Measurements from ENCODE around the gene UBE2I. TPM values are rescaled to one million over a fixed set of nuclear protein-coding genes. Genes with fewer than 3 reads are reported as not detected.

The UBE2I gene
- total RNA-seq, 1 experiment from 2014 or later, result 198 TPM

- H3K9me3 ChIP-seq (ENCODE audit: control insufficient read depth, insufficient read depth, low read depth, low read length), result no peaks in the 10 kb centered on the region
- in situ Hi-C loops (cut with HindIII; ENCODE audit: low pct_unique_long_range_greater_than_20kb, low sequenced_read_pairs), result no loop called here
- DNase-seq (ENCODE audit: low read depth, low spot score) (no peak), ATAC-seq (peak; percentile 64)
- H3K27ac ChIP-seq (ENCODE audit: low read length), result no peak within 1 kb of the TSS
- CTCF ChIA-PET, result no interaction called here
- intact Hi-C loops (cut with micrococcal nuclease; ENCODE audit: unreplicated experiment), result no loop called here
- BruUV-seq (replicated peaks), result no TSS peak
- TF ChIP-seq POLR2AphosphoS5 (IDR thresholded peaks at IDR 0.05; ENCODE audit: low read depth, low read length) (0 out of 2 replicates have a peak, but pooled peaks have one; percentile 25), REST (IDR thresholded peaks at IDR 0.05; ENCODE audit: insufficient read depth in 1 of 2, low read depth in 2 of 2, low read length in 1 of 2) (no peak)
- POLR2A ChIA-PET, result no interaction called here
- H3K4me3 ChIP-seq (ENCODE audit: low read depth in 2 of 2, low read length in 2 of 2), result peak within 1 kb of the TSS; percentile 38 to 47
- no peaks in the 10 kb centered on the region for H3K36me3 ChIP-seq (ENCODE audit: control insufficient read depth, insufficient read depth, low read length)
- no peaks in the 10 kb centered on the region for H3K27me3 ChIP-seq (ENCODE audit: control insufficient read depth, insufficient read depth, low read length)
- peaks cover 17% of the 10 kb centered on the region for H3K4me1 ChIP-seq (ENCODE audit: control insufficient read depth, insufficient read depth, low read length)
Observed at GRCh38 chr16:1333149-1333812, 23.8 kb downstream of the UBE2I start, which contains the start of gene BAIAP3. BAIAP3 (plus strand) TSS chr16:1333645; CDS start chr16:1338550, 4,905 bp downstream.

GRCh38 chr16:1333854-1334700 is 24.6 kb downstream of the UBE2I start:
- no peak for ATAC-seq
- TF ChIP-seq CTCF (IDR thresholded peaks at IDR 0.05) (no peak), TCF7L2 (IDR thresholded peaks at IDR 0.05; ENCODE audit: low read depth, low read length) (no peak), SIN3A (IDR thresholded peaks at IDR 0.05; ENCODE audit: borderline replicate concordance, insufficient read depth, low read depth, low read length) (no peak), REST (IDR thresholded peaks at IDR 0.05; ENCODE audit: insufficient read depth in 1 of 2, low read depth in 2 of 2, low read length in 1 of 2) (no peak), POLR2AphosphoS5 (IDR thresholded peaks at IDR 0.05; ENCODE audit: low read depth, low read length) (no peak)

More at GRCh38 chr16:1333854-1334700, 24.6 kb downstream of the UBE2I start:
- intact Hi-C loops (cut with micrococcal nuclease; ENCODE audit: unreplicated experiment), result no loop called here
- H3K27ac ChIP-seq (ENCODE audit: low read length), result no peak overlapping the region
- ChIA-PET POLR2A (no interaction called here), CTCF (no interaction called here)
- no TSS peak for BruUV-seq (replicated peaks)
- no peaks in the 10 kb centered on the region for H3K9me3 ChIP-seq (ENCODE audit: control insufficient read depth, insufficient read depth, low read depth, low read length)
- DNase-seq (ENCODE audit: low read depth, low spot score), result no peak
- H3K4me1 ChIP-seq (ENCODE audit: control insufficient read depth, insufficient read depth, low read length), result peaks cover 20% of the 10 kb centered on the region
- no peaks in the 10 kb centered on the region for H3K27me3 ChIP-seq (ENCODE audit: control insufficient read depth, insufficient read depth, low read length)
- peak overlapping the region; percentile 38 to 46 for H3K4me3 ChIP-seq (ENCODE audit: low read depth in 2 of 2, low read length in 2 of 2)
- in situ Hi-C loops (cut with HindIII; ENCODE audit: low pct_unique_long_range_greater_than_20kb, low sequenced_read_pairs), result no loop called here
- no peaks in the 10 kb centered on the region for H3K36me3 ChIP-seq (ENCODE audit: control insufficient read depth, insufficient read depth, low read length)
